CD4-positive, alpha-beta T cell treated with Interleukin-1 beta for 1 hour (primary cell): Measurements from ENCODE around the gene ALKBH5.
A peak's percentile ranks its signal among the peaks of the same experiment; 100 is the strongest.

Source experiments
- DNase-seq, 2 donors: peaks; one replicate each; pipeline ENCODE4 v3.0.0-alpha.2; 2020 to 2022

Gene ALKBH5

DNA sequence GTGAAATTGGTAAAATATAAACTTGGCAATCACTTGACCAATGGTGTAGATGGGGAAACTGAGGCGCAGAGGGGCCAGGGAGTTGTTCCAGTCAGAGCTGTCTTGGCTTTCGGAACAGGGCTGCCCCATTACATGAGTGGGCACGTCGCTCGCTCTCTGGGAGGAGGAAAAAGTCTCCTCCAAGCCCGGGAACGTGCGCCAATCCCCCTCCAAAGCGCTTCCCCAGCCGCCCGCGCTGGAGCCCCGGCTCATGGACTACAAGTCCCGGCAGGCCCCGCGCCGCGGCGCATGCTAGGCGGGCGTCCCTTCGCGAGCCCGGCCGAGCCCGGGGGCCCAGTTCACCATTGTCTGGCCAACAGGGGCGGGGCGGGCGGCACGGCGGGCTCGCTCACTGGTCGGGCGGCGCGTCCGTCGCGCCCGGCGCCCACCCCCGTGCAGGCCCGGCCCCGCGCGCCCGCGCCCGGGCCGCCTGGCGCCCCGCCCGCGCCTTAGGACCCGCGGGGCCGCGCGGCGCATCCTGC, 41.6 kb downstream of the ALKBH5 start, which contains the start of gene LLGL1:
Gene LLGL1, plus strand, starts transcription at position 515 of the 521 bp plus-strand sequence. CDS start 48 bp downstream, outside the sequence.
- DNase-seq: peak; percentile 96

GRCh38 chr17:18225642-18226283, 42.1 kb downstream of the ALKBH5 start:
- no peak for DNase-seq

DNA sequence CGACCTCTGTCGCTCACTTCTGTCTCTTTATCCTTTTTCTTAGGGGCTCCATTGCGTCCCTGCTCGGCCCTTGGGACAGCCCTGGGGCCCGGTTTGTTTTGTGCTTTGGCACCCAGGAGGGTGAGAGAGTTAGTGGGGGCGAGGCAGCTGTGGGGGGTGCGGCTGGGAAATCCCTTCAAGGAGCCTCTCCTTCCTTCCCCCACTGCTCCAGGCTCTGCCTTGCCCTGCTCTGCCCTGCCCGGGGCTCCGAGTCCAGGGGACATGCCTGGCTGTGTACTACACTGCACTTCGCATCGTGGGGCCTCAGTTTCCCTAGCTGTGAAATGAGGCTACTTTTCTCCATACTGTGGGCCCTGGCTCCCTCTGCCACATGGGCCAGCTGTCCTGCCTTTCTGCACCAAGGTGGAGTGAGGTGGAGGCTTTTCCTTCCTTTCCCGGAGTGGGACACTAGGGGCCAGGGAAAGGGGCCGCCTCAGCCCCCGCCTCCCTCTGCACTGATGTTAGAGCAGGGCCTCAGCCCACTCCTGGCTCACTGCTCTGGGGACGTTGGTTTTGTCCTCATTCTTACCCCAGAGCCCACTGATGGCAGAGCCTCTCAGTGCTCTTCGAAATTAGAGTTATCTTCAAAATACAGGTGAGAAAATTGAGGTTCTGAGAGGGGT, 42.8 kb downstream of the ALKBH5 start:
- DNase-seq: no peak

- DNase-seq: no peak
Observed at GRCh38 chr17:18227635-18228034, 44.0 kb downstream of the ALKBH5 start.

GRCh38 chr17:18228176-18228682, 44.6 kb downstream of the ALKBH5 start:
- no peak for DNase-seq

- no peak for DNase-seq
Observed at GRCh38 chr17:18229254-18229653, 45.6 kb downstream of the ALKBH5 start.

GRCh38 chr17:18229771-18230170, 46.1 kb downstream of the ALKBH5 start:
- DNase-seq: no peak

GRCh38 chr17:18230288-18231141, 46.9 kb downstream of the ALKBH5 start:
- DNase-seq: no peak

- DNase-seq: no peak
Observed at GRCh38 chr17:18231164-18231563, 47.5 kb downstream of the ALKBH5 start.

DNA sequence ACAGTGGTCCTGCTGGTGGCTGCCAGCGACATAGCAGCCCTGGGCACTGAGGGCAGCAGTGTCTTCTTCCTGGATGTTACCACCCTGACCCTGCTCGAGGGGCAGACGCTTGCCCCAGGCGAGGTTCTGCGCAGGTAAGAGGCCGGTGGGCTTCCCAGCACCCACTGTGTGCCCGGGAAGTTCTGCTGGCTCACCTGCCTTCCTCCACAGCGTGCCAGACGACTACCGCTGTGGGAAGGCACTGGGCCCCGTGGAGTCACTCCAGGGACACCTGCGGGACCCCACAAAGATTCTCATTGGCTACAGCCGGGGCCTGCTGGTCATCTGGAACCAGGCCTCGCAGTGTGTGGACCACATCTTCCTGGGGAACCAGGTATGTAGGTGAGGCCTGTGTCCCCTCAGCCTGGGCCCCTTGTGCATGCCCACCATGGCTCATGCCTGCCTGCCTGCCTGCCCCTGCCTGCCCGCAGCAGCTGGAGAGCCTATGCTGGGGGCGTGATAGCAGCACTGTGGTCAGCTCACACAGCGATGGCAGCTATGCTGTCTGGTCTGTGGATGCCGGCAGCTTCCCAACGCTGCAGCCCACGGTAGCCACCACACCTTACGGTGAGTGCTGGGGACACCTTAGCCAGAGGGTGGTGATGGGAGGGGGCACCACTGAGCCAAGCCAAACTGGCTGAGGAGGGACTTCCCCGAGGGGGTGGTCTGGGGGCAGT, 50.3 kb downstream of the ALKBH5 start:
- DNase-seq: no peak

DNA sequence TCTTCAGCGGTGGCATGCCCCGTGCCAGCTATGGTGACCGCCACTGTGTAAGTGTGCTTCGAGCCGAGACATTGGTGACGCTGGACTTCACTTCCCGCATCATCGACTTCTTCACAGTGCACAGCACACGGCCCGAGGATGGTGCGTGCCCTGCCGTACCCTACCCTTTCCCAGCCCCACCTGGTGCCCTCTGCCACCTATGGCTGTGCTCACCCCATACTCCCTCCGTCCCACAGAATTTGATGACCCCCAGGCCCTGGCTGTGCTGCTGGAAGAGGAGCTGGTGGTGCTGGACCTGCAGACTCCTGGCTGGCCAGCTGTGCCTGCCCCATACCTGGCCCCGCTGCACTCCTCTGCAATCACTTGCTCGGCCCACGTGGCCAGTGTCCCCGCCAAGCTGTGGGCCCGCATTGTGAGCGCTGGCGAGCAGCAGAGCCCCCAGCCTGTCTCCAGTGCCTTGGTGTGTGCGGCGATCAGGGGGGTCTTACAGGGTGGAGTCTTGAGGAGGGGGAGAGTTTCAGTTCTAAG, 51.3 kb downstream of the ALKBH5 start:
- no peak for DNase-seq

DNA sequence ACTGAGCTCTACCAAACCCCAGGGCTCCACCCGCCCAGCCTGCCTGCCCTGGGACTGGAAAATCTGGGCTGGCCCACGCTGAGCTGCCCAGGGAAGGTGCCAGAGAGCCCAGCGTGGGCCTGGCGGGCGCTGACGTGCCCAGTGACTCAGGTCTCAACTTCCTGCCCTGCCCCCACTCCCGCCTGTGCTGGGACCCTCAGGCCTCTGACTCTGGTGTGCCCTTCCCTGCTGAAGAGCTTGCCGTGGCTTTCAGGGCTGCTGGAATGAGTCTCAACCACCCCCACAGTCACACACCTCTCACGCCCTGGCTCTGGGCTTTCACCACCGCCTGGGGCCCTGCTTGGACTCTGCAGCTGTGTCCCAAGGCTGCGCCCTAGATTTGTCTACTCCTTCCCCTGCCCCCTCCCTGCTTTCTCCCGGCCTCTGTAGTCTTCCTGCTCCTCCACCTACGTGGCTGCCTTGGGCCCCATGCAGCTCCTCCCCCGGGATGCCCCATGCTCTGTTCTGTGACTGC, 52.2 kb downstream of the ALKBH5 start:
- no peak for DNase-seq

- DNase-seq: no peak
Observed at GRCh38 chr17:18236494-18236893, 52.9 kb downstream of the ALKBH5 start.

GRCh38 chr17:18237461-18237860, 53.8 kb downstream of the ALKBH5 start:
- DNase-seq: no peak

DNA sequence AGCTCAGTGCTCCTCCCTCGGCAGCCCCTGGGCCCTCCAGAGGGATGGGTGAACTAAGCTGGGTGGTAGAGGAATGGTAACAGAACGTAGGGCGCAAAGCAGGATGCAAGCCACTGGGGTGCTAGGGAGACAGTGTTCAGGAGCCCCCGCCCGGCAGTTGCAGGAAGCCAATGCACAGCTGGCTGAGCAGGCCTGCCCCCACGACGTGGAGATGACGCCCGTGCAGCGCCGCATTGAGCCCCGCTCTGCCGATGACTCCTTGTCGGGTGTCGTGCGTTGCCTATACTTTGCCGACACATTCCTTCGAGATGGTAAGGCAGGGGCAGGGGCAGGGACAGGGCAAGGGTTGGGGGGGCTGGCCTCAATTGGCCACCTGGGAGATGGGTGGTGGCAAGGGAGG, 54.7 kb downstream of the ALKBH5 start:
- no peak for DNase-seq

DNA sequence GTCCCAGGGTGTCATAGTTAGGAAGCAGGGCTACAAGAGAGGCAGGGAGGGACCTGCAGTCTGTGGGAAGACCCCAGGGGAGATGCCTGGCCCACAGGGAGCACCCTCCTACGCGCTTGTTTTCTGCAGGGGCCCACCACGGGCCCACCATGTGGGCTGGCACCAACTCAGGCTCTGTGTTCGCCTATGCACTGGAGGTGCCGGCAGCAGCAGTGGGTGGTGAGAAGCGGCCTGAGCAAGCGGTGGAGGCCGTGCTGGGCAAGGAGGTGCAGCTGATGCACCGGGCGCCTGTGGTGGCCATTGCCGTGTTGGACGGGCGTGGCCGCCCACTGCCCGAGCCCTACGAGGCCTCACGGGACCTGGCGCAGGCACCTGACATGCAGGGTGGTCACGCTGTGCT, 56.8 kb downstream of the ALKBH5 start:
- DNase-seq: no peak

DNA sequence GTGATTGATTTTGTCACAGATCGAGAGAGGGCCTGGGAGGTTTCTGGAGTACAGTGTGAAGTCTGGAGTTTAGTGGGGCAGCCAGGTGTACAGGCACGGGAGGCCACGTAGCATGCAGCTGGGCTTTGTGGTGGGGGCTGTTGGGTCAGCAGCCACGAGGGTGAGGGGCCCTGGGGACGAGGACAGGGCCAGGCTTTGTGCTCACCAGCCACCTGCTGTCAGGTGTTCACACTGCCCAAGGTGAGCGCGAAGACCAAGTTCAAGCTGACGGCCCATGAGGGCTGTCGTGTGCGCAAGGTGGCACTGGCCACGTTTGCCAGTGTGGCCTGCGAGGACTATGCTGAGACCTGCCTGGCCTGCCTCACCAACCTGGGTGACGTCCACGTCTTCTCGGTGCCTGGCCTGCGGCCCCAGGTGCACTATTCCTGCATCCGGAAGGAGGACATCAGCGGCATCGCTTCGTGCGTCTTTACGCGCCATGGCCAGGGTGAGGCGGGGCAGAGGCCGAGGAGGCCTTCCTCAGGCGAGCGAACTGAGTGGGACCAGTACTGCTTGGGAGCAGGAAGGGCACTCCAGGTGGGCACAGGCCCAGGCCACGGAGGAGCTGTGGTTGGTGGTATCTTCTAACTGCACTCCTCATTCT, 57.7 kb downstream of the ALKBH5 start:
- DNase-seq: no peak

DNA sequence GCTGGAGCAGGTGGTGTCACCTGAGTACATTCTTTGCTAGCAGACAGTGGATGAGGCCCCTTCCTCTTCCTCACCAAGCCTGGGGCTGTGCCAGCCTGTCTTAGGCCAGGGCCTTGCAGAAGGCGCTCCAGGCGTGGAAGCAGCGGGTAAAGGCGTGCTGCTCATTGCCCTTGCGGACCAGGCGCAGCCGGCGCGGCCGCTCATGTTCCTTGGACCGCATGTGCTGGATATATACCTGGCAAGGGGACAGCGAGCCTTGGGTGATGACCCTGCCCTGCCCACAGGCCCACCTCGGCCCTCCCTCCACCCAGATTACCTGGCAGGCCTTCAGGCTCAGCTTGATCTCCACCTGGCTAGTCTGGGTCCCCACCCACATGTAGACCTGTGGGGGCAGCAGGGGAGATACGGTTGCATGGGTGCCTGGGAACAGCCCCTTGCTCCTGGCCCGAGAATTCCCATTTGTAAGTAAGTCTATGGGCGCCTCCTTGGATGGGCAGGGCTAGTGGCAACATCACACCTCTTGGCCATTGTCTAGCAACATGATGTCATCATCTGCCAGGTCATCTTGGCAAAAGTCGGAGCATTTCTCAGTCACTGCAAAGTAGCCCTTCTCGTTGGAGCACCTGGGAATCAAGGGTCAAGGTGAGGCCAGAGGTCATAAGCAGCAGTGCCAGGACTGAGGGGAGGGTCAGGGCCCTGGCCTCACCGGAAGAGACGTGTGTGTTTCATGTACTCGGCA, 61.6 kb downstream of the ALKBH5 start:
- DNase-seq: no peak

DNA sequence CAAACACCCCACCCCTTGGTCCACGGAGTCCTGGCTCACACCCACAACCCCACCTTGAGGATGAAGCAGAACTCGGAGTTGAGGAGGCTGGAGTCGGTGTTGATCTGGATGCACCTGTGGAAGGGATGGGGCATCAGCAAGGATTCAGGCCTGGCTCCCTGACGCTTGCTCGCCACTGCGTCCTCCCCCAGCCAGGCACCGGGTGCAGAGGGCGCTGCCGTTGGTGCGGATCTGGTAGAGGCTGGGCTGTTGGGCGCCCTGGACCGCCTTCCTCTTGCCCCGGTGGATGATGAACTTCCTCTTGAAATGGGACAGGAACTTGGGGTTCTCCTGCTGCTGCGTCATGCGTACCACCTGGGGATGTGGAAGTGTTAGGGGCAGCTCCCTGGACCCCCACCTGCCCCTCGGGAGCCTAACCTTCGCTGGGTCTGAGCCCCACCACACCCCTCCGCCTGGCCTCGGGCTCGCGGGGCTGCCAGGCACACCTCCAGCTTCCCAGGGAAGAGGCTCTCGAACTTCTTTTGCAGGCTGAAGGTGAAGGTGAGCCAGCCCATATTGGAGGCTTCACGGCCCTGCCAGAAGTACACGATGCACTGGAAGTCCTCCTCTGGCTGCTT, 62.6 kb downstream of the ALKBH5 start:
- no peak for DNase-seq

DNA sequence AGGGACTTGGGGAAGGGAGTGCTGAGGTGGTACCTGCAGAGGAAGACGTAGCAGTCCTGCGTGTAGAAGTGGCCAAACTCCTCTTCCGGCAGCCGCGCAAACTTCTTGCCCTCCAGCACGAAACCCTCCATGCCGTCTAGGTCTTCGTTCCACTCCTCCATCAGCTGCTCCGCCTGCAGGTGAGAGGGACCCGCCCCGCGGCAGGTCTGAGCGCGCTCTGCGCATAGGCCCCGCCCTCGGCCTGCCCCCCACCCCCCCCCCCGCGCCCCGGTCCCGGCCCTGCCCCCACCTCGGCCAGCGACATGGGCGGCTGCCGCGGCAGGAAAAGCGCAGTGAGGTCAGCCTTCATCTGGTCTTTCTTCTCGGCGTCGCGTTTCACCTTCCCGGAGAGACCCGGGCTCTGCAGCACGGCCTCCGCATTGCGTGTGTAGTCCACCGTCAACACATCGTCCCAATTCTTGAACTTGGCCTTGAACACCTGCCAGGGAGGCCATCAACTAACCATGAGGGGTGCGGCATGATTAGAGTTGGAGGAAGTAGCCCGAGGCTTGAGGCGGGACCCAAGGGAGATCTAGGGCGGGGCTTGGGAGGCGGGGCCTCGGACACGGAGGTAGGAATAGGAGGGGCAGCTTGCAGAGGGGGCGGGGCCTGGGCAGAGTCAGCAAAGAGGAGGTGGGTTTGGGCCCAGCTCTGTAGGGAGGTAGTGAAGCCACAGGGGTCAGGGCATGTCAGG, 63.4 kb downstream of the ALKBH5 start:
- DNase-seq: peak in 1 of 2 donors; percentile 51
